Astrocyte of the hippocampus (primary cell): ENCODE results near the gene XYLB.
A peak's percentile ranks its signal among the peaks of the same experiment; 100 is the strongest.
"Not testable (repeated sequence)": the region's sequence is repeated elsewhere in the genome, so short reads cannot be mapped to it uniquely, and the experiment has no call there.

Experiments used
- DNase-seq: peaks from one replicate; pipeline ENCODE4 v3.0.0; 2011; ENCODE audit warnings: low read depth, low spot score

XYLB gene

DNA sequence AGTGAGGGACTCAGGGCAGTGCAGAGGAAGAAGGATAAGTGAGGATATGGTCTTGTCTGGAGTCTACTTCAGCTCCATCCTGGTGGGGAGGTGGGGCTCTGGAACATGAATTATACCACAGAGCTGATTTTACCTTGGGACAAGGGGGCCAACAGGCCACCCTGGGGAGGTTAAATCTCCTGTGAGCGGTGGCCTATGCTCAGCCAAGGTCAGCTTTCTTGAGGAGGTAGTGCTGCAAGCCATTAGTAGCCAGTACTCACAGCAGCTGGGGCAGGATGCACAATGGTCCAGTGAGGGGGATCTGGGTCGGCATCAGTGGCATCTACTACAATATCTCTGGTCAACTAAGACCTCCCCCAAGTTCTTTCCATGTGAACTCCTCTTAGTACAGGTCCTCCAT, 49.7 kb downstream of the XYLB start:
- no peak for DNase-seq

DNA sequence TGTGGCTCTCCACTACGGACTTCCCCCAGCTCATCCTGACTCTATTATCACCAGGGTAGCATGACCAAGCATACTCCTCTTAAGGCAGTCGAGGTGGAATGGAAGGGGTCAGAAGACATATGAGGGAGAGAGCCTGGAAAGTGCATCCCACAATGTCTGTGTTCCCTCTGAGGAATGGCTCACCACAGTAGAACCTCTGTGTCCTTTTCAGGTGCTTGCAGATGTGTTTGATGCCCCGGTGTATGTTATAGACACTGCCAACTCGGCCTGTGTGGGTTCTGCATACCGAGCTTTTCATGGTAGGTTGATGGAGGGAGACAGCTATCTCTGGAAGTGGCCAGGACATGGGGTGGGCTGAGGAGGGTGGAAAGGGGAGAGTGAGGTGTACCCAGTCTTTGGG, 50.3 kb downstream of the XYLB start:
- no peak for DNase-seq

DNA sequence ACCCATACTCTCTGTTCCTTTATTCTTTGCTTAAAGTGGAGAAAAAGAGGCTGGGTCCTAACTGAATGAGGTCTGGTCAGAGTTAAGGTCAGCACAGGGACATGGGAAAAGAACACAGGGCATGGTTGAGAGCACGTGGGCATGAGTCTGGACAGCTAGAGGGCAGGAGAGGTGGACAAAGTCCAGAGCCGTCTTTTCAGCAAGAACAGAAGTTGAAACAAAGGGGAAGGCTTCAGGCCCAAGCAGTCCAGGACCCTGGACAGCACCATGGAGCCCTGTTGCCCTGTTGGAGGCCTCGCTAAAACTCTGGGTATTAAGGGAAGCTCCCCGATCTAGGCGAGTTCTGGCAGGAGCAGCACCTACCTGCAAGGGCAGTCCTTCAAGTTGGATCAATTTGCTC, 50.7 kb downstream of the XYLB start:
- peak; percentile 75 for DNase-seq

DNA sequence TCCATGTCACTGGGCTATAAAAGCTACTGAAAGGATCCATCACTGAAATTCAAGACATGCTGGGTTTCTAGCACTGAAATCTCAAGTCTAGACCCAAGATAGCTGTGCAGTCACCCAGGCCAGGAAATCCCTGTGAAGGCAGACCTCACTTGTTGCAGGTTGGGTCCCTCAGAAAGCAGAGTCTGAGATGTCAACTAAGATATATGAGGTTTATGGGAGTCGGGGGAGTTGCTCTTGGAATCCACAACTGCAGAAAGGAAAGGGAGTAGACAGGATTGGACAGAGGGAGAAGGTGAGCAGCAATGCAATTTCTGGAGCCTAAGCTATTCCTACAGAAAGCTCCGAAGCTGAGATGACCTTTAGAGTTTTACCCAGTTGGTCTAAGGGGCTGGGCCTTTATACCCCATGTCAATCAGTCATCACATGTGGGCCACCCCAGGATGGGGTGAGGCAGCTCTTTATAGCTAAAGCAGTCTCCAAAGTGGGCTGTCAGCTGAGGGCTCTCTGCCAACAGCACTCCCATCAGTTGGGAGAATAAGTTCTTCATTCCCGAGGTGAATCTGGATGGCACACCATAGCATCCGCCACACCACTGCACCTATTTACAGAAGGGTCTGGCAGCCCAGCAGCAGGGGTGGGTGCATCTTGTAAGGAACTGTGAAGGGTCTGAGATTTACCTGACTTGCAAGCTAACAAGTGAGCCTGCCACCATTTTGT, 54.8 kb downstream of the XYLB start:
- DNase-seq, result no peak

DNA sequence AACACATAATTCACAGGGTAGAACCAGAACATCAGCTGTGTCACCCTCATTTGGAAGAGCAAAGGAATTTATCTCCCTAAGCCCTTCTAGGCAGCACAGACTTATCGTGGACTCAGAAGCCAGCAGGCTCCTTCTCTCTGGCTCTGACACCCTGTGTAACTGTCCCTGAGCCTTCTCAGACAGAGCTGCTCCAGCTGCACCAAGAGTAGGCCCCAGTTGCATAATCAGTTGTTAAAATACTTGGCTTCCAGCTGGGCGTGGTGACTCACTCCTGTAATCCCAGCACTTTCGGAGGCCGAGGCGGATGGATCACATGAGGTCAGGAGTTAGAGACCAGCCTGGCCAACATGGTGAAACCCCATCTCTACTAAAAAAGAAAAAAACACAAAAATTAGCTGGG, 57.7 kb downstream of the XYLB start:
- no peak for DNase-seq

DNA sequence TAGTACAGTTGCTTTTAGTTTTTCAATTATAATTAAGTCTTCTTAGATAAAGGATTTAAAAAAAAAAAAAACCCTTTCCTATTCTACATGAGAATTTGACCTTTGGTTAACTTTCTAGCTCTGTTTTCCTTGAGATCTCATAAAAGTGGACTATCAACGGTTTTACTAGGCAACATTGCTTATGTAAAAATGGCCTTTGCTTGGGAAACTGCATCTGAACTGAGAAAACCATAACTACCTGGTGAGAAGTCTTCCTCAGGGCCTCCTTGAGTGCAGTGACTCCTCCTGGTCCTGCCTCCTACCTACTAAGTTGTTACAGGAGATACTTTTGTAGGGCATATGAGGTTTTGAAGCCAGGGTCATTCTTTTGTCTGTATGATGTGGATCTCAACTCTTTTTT, 65.0 kb downstream of the XYLB start:
- DNase-seq, result no peak

DNA sequence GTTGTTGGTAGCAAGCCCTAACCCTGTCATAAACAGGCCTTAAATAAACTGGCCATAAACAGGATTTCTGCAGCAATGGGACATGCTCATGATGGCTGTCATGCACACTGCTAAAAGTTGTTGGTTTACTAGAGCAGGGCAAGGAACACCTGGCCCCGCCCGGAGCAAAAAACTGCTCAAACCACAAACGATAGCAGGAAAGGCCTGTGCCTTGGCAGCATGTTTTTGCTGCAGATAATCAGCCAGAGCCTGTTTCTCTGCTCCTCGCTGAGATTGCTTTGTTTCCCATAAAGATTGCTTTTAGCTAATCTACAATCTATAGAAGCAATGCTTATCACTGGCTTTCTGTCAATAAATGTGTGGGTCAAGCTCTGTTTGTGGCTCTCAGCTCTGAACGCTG, 74.2 kb downstream of the XYLB start:
- DNase-seq, result not testable (repeated sequence)

DNA sequence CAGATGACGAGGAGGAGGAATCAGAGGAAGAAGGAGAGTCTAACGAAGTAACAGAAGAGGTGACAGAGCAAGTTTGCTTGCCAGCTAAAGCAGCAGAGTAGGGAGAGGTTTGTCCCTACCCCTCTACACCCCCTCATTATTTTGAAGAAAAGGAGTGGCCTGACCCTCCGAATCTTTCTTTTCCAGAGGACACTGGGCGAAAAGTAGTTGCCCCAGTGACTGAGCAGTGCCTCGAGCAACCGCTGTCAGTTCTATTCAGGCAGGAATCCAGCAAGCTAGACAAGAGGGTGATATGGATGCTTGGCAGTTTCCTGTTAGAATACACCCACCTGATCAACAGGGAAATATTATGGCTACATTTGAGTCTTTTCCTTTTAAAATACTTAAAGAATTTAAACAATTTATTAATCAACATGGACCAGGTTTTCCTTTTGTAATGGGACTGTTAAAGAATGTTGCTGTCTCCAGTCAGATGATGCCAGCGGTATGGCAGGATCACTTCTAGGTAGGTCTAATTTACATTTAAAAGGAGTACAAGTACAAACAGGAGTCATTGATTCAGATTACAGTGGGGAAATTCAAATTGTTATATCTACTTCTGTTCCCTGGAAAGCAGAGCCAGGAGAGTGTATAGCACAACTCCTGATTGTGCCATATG, 75.2 kb downstream of the XYLB start:
- no peak for DNase-seq

DNA sequence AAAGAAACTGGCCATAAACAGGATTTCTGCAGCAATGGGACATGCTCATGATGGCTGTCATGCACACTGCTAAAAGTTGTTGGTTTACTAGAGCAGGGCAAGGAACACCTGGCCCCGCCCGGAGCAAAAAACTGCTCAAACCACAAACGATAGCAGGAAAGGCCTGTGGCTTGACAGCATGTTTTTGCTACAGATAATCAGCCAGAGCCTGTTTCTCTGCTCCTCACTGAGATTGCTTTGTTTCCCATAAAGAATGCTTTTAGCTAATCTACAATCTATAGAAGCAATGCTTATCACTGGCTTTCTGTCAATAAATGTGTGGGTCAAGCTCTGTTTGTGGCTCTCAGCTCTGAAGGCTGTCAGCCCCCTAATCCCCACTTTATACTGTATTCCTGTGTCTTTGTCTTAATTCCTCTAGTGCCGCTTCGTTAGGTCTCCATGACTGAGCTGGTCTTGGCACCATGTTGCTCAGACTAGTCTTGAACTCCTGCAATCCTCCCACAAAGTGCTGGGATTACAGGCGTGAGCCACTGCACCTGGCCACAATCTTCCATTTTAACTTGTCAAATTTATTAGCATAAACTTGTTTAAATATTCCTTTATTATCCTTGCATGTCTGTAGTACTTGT, 80.3 kb downstream of the XYLB start:
- not testable (repeated sequence) for DNase-seq

DNA sequence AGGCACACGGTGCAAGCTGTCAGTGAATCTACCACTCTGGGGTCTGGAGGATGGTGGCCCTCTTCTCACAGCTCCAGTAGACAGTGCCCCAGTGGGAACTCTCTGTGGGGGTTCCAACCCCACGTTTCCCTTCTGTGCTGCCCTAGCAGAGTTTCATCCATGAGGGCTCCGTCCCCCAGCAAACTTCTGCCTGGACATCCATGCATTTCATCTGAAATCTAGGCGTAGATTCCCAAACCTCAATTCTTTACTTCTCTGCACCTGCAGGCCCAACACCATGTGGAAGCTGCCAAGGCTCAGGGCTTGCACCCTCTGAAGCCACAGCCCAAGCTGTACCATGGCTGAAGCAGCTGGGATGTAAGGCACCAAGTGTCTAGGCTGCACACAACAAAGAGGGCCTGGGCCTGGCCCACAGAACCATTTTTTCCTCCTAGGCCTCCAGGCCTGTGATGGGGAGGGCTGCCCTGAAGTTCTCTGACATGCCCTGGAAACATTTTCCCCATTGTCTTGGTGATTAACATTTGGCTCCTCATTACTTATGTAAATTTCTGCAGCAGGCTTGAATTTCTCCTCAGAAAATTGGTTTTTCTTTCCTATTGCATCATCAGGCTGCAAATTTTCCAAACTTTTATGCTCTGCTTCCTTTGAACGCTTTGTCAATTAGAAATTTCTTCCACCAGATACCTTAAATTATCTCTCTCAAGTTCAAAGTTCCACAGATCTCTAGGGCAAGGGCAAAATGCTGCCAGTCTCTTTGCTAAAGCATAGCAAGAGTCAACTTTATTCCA, 86.5 kb downstream of the XYLB start:
- DNase-seq, result not testable (repeated sequence)

DNA sequence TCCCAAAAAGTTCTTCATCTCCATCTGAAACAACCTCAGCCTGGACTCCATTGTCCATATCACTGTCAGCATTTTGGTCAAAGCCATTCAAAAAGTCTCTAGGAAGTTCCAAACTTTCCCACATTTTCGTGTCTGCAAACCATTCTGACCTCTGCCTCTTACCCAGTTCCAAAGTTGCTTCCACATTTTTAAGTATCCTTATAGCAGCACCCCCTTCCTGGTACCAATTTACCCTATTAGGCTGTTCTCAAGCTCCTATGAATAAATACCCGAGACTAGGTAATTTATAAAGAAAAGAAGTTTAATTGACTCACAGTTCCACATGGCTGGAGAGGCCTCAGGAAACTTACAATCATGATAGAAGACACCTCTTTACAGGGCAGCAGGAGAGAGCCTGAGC, 87.1 kb downstream of the XYLB start:
- DNase-seq, result not testable (repeated sequence)

DNA sequence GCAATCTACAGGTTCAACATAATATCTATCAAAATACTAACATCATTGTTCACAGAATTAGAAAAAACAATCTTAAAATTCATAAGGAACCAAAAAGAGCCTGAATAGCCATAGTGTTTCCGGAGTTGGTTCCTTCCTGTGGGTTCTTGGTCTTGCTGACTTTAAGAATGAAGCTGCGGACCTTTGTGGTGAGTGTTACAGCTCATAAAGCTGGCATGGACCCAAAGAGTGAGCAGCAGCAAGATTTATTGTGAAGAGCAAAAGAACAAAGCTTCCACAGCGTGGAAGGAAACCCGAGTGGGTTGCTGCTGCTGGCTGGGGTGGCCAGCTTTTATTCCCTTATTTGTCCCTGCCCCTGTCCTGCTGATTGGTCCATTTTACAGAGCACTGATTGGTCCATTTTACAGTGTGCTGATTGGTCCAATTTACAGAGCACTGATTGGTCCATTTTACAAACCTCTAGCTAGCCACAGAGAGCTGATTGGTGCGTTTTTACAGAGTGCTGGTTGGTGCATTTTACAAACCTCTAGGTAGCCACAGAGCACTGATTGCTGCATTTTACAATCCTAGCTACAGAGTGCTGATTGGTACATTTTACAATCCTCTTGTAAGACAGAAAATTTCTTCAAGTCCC, 92.0 kb downstream of the XYLB start:
- DNase-seq, result peak; percentile 55

DNA sequence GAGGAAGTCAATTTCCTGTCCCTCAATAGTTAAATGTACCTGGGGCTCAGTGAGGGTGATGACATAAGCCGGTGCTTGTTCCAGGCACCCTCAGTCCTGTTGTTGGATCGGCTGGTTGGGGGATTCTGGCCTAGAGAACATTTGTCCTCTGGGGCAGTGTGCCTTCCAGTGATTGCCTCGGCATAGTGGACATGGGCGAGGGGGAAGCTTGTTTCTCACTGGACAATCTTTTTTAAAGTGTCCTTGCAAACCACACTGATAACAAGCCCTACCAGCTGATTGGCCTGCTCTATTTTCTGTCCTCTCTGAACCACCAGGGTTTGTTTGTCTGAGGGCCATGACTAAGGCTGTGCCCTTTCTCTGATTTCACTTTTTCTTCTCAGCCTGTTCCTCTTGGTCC, 96.6 kb downstream of the XYLB start:
- DNase-seq, result not testable (repeated sequence)

DNA sequence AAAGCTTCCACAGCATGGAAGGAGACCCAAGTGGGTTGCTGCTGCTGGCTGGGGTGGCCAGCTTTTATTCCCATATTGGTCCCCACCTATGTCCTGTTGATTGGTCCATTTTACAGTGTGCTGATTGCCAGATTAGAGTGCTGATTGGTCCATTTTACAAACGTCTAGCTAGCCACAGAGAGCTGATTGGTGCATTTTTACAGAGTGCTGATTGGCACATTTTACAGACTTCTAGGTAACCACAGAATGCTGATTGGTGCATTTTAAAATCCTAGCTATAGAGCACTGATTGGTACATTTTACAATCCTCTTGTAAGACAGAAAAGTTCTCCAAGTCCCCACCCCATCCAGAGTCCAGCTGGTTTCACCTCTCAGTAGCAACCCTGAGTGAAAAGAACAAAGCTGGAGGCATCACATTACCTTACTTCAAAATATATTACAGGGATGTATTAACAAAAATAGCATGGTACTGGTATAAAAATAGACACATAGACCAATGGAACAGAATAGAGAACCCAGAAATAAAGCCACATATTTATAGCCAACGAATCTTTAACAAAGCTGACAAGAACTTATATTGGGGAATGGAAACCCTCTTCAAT, 99.6 kb downstream of the XYLB start:
- no peak for DNase-seq

DNA sequence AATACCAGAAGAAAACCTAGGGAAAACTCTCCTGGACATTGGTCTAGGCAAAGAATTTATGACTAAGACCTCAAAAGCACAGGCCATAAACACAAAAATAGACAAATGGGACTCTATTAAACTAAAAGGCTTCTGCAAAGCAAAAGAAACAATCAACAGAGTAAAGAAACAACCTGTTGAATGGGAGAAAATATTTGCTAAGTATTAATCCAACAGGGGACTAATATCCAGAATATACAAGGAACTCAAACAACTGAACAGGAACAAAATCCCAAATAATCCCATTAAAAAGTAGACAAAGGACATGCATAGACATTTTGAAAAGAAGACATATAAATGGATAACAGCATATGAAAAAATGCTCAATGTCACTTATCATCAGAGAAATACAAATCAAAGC, 100.2 kb downstream of the XYLB start:
- DNase-seq, result no peak

DNA sequence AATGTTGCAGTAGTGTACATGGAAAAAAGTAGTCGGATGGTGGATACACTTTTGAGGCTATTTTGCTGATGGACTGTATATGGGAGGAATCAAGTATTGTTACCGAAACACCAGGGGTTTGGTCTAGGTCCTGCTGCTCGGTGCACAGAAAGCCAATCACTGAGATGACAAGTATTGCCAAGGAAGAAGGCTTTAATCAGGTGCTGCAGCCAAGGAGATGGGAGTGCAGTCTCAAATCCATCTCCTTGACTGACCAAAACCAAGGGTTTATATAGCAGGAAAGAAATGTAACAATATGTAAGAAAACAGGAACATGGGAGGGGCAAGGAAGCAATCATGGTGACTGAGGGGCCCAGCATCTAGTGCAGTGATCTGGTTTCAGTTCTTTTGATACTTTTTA, 104.3 kb downstream of the XYLB start:
- no peak for DNase-seq

DNA sequence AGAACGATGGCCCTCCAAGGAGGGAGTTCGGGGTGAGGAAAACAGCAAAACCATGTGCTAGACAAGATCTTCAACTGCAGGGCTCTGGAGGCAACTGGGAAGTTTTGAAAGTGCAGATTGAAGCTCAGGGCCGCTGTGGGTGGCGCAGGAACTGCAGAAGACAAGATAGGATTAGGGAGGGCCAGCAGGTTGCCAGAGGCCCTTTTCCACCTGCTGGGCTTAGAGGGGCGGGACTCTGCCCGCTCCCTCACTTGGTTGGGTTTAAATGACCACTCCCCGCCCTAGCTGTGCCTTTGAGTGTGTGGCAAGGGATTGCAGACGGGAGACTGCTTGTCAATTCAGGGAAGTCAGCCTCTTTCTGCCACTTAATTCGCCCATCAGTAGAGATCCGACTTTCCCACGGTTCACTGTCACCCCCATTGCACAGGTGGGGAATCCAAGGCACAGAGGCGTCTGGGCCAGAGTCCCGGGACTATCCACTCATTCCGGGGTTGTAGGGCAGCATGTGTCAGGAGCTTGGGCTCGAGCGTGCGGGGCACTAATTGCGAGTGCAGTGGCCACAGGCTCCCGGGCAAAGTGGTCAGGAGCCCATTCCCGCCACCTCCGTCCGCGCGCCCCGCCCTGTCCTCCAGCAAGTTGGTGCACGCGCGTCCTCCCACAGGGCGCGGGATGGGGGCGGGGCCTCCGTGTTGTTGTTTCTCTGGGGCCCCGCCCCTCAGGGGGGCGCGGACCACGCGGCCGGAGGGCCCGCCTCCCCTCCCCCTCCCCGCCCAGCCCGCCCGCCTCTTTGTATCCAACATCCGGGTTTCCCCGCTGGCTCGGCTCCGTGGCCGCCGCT, 106.7 kb downstream of the XYLB start, which contains the start of gene ACVR2B:
Gene ACVR2B, plus strand, starts transcription at position 816 of the 838 bp plus-strand sequence. CDS start 433 bp downstream, outside the sequence.
- peak; percentile 89 for DNase-seq

DNA sequence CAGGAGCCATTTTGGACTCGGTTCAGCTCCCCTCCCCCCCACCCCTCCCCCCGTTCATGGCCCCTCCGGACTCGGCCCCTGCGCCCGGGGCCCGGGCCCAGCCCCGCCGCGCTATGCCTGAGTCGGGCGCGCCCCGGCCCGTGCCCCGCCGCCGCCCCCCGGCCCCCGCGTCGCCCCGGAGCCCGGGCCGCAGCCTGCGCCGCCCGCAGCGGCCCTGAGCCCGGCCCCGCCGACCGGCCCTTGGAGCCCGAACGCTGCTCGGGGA, 107.3 kb downstream of the XYLB start:
- no peak for DNase-seq

DNA sequence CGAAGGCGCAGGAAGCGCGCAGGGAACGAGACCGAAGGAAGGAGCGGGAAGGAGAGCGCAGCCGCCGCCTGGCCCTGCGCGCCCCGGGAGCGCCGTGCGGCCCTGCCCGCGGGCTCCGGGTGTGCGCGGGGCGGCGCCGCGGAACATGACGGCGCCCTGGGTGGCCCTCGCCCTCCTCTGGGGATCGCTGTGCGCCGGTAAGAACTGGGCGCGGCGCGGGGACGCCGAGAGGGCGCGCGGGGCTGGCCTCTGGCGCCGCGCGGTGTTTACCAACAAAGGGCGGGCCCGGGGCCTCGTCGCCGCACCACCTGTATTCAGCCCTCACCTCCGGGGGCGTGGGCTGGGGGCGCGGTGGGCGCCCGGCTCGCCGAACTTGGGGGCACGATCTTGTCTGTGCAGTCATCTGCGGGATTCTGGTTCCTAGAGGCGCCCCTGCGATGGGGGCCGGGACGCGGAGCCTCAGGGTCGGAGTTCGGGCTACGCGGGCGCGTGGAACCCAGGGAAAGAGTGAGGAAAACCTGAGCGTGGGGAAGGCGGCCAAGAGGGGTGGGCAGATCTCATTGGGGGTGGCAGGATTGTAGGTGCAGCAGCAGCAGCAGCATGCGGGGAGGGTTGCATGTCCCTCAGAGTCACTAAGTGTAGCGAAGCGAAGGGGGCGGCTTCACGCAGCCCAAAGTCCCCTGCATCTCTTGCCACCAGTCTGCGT, 107.7 kb downstream of the XYLB start:
- peak; percentile 66 for DNase-seq
